ENCODE results near the gene ZBTB24. TPM values are rescaled to one million over a fixed set of nuclear protein-coding genes. Genes with fewer than 3 reads are reported as not detected.
"Not testable (repeated sequence)": the region's sequence is repeated elsewhere in the genome, so short reads cannot be mapped to it uniquely, and the experiment has no call there.

ZBTB24 gene
- total and polyA plus RNA-seq, 2 experiments from 2014 or later = 3.8 to 6.9 TPM

DNA sequence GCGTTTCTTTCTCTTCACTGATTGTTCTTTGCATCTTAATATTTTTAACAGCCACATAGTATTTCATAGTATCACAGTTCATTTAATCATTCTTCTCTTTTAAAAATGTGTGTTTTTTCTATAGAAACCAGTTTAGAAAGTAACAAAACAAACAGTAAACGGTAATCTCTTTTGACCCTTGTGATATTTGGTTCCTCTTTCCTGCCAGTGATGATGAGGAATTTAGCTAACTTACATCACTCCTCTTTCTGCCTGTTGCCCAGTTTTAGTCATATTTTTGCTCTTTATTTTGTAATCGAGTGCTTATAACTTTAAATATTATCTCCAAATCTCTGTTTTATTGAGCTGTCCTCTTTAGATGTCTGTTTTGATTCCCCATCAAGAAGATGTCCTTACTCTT lies 38.1 kb upstream of the ZBTB24 start:
- Histone ChIP-seq H3K9me2 (replicated peaks; ENCODE audit: insufficient read depth) (no peaks in the 10 kb centered on the region), H3K4me3 (no peak overlapping the region), H3K36me3 (replicated peaks; ENCODE audit: insufficient read depth, low read depth) (no peaks in the 10 kb centered on the region), H2AFZ (no peak overlapping the region), H4K20me1 (ENCODE audit: insufficient read depth, poor library complexity, severe bottlenecking) (no peaks in the 10 kb centered on the region), H3K4me2 (no peak overlapping the region), H3K9me3 (ENCODE audit: low read depth) (no peaks in the 10 kb centered on the region), H3K4me1 (ENCODE audit: insufficient read depth) (no peaks in the 10 kb centered on the region), H3K27ac (no peak overlapping the region), H3K27me3 (no peaks in the 10 kb centered on the region), H3K79me2 (no peaks in the 10 kb centered on the region)
- no peak for DNase-seq (ENCODE audit: low spot score)
- TF ChIP-seq EZH2 (IDR thresholded peaks at IDR 0.05; ENCODE audit: borderline replicate concordance) (no peak), EZH2phosphoT487 (IDR thresholded peaks at IDR 0.05; ENCODE audit: low read depth, severe bottlenecking, unreplicated experiment) (no peak)
- TF ChIP-seq, protein P1, sequence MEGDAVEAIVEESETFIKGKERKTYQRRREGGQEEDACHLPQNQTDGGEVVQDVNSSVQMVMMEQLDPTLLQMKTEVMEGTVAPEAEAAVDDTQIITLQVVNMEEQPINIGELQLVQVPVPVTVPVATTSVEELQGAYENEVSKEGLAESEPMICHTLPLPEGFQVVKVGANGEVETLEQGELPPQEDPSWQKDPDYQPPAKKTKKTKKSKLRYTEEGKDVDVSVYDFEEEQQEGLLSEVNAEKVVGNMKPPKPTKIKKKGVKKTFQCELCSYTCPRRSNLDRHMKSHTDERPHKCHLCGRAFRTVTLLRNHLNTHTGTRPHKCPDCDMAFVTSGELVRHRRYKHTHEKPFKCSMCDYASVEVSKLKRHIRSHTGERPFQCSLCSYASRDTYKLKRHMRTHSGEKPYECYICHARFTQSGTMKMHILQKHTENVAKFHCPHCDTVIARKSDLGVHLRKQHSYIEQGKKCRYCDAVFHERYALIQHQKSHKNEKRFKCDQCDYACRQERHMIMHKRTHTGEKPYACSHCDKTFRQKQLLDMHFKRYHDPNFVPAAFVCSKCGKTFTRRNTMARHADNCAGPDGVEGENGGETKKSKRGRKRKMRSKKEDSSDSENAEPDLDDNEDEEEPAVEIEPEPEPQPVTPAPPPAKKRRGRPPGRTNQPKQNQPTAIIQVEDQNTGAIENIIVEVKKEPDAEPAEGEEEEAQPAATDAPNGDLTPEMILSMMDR (IDR thresholded peaks at IDR 0.05; ENCODE audit: poor library complexity) = no peak
- 92% methylated on average over 3 of the region's 3 CpGs for WGBS (ENCODE audit: low lambda C conversion rate, missing lambda C conversion rate)

DNA sequence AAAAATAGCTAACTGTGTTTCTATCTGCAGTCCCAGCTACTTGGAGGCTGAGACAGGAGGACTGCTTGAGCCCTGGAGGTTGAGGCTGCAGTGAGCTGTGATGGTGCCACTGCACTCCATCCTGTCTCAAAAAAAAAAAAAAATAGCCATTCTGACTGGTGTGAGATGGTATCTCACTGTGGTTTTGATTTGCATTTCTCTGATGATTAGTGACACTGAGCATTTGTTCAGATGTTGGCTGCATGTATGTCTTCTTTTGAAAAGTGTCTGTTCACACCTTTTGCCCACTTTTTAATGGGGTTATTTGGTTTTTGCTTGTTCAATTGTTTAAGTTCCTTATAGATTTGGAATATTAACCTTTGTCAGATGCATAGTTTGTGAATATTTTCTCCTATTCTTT lies 36.6 kb upstream of the ZBTB24 start:
- not testable (repeated sequence) for H3K27ac ChIP-seq; H3K79me2 ChIP-seq; H3K27me3 ChIP-seq; H3K4me1 ChIP-seq (ENCODE audit: insufficient read depth); H3K36me3 ChIP-seq (replicated peaks; ENCODE audit: insufficient read depth, low read depth); DNase-seq (ENCODE audit: low spot score); H2AFZ ChIP-seq; H3K4me2 ChIP-seq; H4K20me1 ChIP-seq (ENCODE audit: insufficient read depth, poor library complexity, severe bottlenecking); H3K9me3 ChIP-seq (ENCODE audit: low read depth); H3K9me2 ChIP-seq (replicated peaks; ENCODE audit: insufficient read depth); H3K4me3 ChIP-seq

DNA sequence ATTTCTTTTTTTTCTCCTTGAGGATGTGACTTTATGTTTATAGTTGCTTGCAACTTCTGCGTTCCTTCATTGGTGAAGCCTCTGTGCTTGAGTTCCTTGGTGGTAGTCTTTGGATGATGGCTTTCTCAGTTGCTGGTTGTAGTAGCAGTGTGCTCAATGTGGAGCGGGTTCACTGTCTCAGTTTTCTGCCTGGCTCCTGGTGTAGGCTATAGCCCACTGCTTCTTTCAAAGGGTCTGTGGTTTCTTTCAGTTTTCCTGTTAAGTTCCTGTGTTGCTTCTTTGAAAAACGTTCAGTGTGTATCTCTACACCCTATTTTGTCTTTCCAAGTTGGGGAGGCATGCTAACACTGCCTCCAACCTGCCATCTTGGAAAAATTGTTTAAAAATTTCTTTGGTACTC lies 33.9 kb upstream of the ZBTB24 start:
- Histone ChIP-seq H3K27ac (no peak overlapping the region), H3K79me2 (no peaks in the 10 kb centered on the region), H3K9me2 (replicated peaks; ENCODE audit: insufficient read depth) (no peaks in the 10 kb centered on the region), H3K9me3 (ENCODE audit: low read depth) (no peaks in the 10 kb centered on the region), H4K20me1 (ENCODE audit: insufficient read depth, poor library complexity, severe bottlenecking) (no peaks in the 10 kb centered on the region), H3K4me3 (no peak overlapping the region), H3K36me3 (replicated peaks; ENCODE audit: insufficient read depth, low read depth) (no peaks in the 10 kb centered on the region), H3K4me1 (ENCODE audit: insufficient read depth) (no peaks in the 10 kb centered on the region), H3K4me2 (no peak overlapping the region), H3K27me3 (no peaks in the 10 kb centered on the region), H2AFZ (no peak overlapping the region)
- 73% methylated on average over 3 of the region's 3 CpGs for WGBS (ENCODE audit: low lambda C conversion rate, missing lambda C conversion rate)
- TF ChIP-seq EZH2phosphoT487 (IDR thresholded peaks at IDR 0.05; ENCODE audit: low read depth, severe bottlenecking, unreplicated experiment) = no peak
- TF ChIP-seq, protein P1 (IDR thresholded peaks at IDR 0.05; ENCODE audit: poor library complexity) = no peak
- no peak for TF ChIP-seq EZH2 (IDR thresholded peaks at IDR 0.05; ENCODE audit: borderline replicate concordance)
- DNase-seq (ENCODE audit: low spot score) = no peak

DNA sequence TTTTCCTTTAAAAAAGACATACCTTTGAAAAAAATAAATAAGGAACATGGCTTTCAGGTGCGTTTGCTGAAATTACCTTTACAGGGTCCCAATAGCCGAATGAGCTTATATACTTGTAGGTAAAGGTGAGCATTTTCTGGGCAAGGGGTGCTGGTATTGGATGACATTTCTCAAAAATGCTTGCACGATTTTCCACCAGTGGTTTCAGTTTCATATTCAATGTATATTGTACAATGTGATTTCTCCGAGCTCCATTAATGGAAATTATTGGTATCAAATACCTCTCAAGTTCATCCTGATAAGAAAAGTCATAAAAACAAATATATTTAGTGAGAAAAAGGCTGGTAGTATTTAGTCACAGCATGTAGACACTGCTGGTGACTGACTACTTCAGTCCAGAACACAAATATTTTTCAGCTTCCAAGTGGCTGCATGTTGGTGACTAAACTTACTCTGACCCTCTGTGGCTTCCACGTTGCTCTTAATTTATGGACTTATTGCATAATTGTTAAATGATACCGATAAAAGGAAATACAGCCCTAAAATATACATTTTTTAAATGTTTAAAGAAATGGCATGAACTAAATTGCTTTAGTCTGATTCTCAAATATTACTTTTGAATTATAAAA lies 32.9 kb upstream of the ZBTB24 start:
- H4K20me1 ChIP-seq (ENCODE audit: insufficient read depth, poor library complexity, severe bottlenecking) = no peaks in the 10 kb centered on the region
- H3K4me3 ChIP-seq = no peak overlapping the region
- H3K9me2 ChIP-seq (replicated peaks; ENCODE audit: insufficient read depth) = no peaks in the 10 kb centered on the region
- no peak overlapping the region for H3K4me2 ChIP-seq
- no peaks in the 10 kb centered on the region for H3K79me2 ChIP-seq
- TF ChIP-seq, protein P1 (IDR thresholded peaks at IDR 0.05; ENCODE audit: poor library complexity) = no peak
- no peak for TF ChIP-seq EZH2phosphoT487 (IDR thresholded peaks at IDR 0.05; ENCODE audit: low read depth, severe bottlenecking, unreplicated experiment)
- TF ChIP-seq EZH2 (IDR thresholded peaks at IDR 0.05; ENCODE audit: borderline replicate concordance) = no peak
- no peak overlapping the region for H3K27ac ChIP-seq
- no peaks in the 10 kb centered on the region for H3K36me3 ChIP-seq (replicated peaks; ENCODE audit: insufficient read depth, low read depth)
- no peak for DNase-seq (ENCODE audit: low spot score)
- H3K4me1 ChIP-seq (ENCODE audit: insufficient read depth) = no peaks in the 10 kb centered on the region
- 82% methylated on average over 6 of the region's 6 CpGs for WGBS (ENCODE audit: low lambda C conversion rate, missing lambda C conversion rate)
- no peak overlapping the region for H2AFZ ChIP-seq
- no peaks in the 10 kb centered on the region for H3K27me3 ChIP-seq
- no peaks in the 10 kb centered on the region for H3K9me3 ChIP-seq (ENCODE audit: low read depth)

All from hepatocyte (in vitro differentiated cells).